ENCODE results near the gene FAM83G. TPM values are rescaled to one million over a fixed set of nuclear protein-coding genes. Genes with fewer than 3 reads are reported as not detected.

The FAM83G gene
- polyA plus RNA-seq, 1 of the 3 experiments (the other 2 are of a cell fraction), result 6.5 TPM

DNA sequence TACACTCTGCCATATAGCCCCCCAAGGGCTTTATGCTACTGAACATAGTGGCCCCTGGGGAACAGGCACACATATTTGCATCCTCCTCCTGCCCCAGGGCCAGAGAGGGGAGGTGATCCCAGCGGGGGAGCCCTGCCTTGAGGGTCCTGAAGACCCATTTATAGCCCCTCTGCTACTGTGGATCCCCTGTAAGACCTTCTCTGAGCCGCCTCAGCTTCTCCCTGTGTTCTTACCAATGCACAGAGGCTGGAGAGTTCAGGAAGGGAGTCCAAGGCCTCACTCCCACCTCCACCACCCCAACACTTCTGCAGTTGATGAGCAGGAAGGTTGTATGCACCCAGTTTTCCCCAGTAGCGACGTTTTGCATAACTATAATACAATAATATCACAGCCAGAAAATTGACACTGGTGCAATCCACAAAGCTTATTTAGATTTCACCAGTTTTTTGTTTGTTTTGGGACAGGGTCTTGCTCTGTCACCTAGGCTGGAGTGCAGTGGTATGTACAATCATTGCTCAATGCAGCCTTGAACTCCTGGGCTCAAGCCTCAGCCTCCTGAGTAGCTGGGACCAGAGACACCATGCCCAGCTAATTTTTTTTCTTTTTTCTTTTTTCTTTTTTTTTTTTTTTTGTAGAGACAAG is 1.3 kb upstream of the FAM83G start:
- Histone ChIP-seq H3K4me3 (ENCODE audit: low read depth in 2 of 2, low read length in 1 of 2) (no peak overlapping the region), H3K27ac (ENCODE audit: low read depth in 2 of 2, low read length in 1 of 2) (no peak overlapping the region), H3F3A (replicated peaks; ENCODE audit: insufficient read depth) (peaks cover 15% of the 10 kb centered on the region), H3K9me3 (no peaks in the 10 kb centered on the region), H4K20me1 (ENCODE audit: insufficient read depth) (no peaks in the 10 kb centered on the region), H2AFZ (ENCODE audit: low read depth) (no peak overlapping the region), H3K79me2 (ENCODE audit: insufficient read depth) (peaks cover 31% of the 10 kb centered on the region; the same call in 1 of the 2 replicates), H3K4me1 (ENCODE audit: control insufficient read depth in 1 of 2, insufficient read depth in 2 of 2, low read depth in 1 of 2, low read length in 1 of 2) (peaks cover 7 to 8% of the 10 kb centered on the region in 2 experiments; a peak in 2 of 4 replicates), H3K9ac (no peak overlapping the region), H3K36me3 (replicated peaks in 1 of 2; ENCODE audit: control insufficient read depth in 1 of 2, insufficient read depth in 2 of 2, low read length in 1 of 2) (no peaks in the 10 kb centered on the region), H3K9me2 (no peaks in the 10 kb centered on the region), H3K4me2 (no peak overlapping the region), H3K27me3 (ENCODE audit: insufficient read depth) (no peaks in the 10 kb centered on the region)
- DNase-seq, result no peak
- no peak for TF ChIP-seq FOXM1 (IDR thresholded peaks at IDR 0.05; ENCODE audit: low read depth)
- TF ChIP-seq, protein P1, sequence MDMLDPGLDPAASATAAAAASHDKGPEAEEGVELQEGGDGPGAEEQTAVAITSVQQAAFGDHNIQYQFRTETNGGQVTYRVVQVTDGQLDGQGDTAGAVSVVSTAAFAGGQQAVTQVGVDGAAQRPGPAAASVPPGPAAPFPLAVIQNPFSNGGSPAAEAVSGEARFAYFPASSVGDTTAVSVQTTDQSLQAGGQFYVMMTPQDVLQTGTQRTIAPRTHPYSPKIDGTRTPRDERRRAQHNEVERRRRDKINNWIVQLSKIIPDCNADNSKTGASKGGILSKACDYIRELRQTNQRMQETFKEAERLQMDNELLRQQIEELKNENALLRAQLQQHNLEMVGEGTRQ (IDR thresholded peaks at IDR 0.05; ENCODE audit: borderline replicate concordance, low read depth, low read length), result no peak
- TF ChIP-seq FOSL2 (IDR thresholded peaks at IDR 0.05; ENCODE audit: borderline replicate concordance, low read depth), result no peak
- TF ChIP-seq CHD2 (IDR thresholded peaks at IDR 0.05; ENCODE audit: low read length, partially characterized antibody), result no peak
- TF ChIP-seq EP300 (IDR thresholded peaks at IDR 0.05; ENCODE audit: borderline replicate concordance in 1 of 2, low read depth in 1 of 2, low read length in 1 of 2), result no peak
- TF ChIP-seq SMC3 (IDR thresholded peaks at IDR 0.05; ENCODE audit: low read depth, low read length), result no peak
- no peak for TF ChIP-seq MXI1 (IDR thresholded peaks at IDR 0.05; ENCODE audit: low read depth, low read length)
- TF ChIP-seq, protein P2, sequence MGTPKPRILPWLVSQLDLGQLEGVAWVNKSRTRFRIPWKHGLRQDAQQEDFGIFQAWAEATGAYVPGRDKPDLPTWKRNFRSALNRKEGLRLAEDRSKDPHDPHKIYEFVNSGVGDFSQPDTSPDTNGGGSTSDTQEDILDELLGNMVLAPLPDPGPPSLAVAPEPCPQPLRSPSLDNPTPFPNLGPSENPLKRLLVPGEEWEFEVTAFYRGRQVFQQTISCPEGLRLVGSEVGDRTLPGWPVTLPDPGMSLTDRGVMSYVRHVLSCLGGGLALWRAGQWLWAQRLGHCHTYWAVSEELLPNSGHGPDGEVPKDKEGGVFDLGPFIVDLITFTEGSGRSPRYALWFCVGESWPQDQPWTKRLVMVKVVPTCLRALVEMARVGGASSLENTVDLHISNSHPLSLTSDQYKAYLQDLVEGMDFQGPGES (IDR thresholded peaks at IDR 0.05; ENCODE audit: low read depth, low read length), result no peak
- TF ChIP-seq, protein P3, sequence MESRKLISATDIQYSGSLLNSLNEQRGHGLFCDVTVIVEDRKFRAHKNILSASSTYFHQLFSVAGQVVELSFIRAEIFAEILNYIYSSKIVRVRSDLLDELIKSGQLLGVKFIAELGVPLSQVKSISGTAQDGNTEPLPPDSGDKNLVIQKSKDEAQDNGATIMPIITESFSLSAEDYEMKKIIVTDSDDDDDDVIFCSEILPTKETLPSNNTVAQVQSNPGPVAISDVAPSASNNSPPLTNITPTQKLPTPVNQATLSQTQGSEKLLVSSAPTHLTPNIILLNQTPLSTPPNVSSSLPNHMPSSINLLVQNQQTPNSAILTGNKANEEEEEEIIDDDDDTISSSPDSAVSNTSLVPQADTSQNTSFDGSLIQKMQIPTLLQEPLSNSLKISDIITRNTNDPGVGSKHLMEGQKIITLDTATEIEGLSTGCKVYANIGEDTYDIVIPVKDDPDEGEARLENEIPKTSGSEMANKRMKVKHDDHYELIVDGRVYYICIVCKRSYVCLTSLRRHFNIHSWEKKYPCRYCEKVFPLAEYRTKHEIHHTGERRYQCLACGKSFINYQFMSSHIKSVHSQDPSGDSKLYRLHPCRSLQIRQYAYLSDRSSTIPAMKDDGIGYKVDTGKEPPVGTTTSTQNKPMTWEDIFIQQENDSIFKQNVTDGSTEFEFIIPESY (IDR thresholded peaks at IDR 0.05; ENCODE audit: borderline replicate concordance, low read depth), result no peak
- TF ChIP-seq, protein P4, sequence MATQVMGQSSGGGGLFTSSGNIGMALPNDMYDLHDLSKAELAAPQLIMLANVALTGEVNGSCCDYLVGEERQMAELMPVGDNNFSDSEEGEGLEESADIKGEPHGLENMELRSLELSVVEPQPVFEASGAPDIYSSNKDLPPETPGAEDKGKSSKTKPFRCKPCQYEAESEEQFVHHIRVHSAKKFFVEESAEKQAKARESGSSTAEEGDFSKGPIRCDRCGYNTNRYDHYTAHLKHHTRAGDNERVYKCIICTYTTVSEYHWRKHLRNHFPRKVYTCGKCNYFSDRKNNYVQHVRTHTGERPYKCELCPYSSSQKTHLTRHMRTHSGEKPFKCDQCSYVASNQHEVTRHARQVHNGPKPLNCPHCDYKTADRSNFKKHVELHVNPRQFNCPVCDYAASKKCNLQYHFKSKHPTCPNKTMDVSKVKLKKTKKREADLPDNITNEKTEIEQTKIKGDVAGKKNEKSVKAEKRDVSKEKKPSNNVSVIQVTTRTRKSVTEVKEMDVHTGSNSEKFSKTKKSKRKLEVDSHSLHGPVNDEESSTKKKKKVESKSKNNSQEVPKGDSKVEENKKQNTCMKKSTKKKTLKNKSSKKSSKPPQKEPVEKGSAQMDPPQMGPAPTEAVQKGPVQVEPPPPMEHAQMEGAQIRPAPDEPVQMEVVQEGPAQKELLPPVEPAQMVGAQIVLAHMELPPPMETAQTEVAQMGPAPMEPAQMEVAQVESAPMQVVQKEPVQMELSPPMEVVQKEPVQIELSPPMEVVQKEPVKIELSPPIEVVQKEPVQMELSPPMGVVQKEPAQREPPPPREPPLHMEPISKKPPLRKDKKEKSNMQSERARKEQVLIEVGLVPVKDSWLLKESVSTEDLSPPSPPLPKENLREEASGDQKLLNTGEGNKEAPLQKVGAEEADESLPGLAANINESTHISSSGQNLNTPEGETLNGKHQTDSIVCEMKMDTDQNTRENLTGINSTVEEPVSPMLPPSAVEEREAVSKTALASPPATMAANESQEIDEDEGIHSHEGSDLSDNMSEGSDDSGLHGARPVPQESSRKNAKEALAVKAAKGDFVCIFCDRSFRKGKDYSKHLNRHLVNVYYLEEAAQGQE (IDR thresholded peaks at IDR 0.05; ENCODE audit: low read depth, low read length), result no peak
- TF ChIP-seq MEF2A (IDR thresholded peaks at IDR 0.05; ENCODE audit: borderline replicate concordance, low read depth), result no peak
- TF ChIP-seq TEAD4 (IDR thresholded peaks at IDR 0.05; ENCODE audit: borderline replicate concordance, insufficient read depth), result no peak
- TF ChIP-seq RXRA (IDR thresholded peaks at IDR 0.05; ENCODE audit: borderline replicate concordance, low read depth), result no peak
- no peak for TF ChIP-seq RAD21 (IDR thresholded peaks at IDR 0.05; ENCODE audit: low read length)
- TF ChIP-seq YY1 (IDR thresholded peaks at IDR 0.05; ENCODE audit: low read depth), result no peak
- POLR2A ChIA-PET, result no interaction called here
- WGBS (ENCODE audit: low lambda C conversion rate), result 96% methylated on average over 4 of the region's 4 CpGs
- CTCF ChIA-PET, result no interaction called here

Data from SK-N-SH (cell line).